GM21447 (cell line): ENCODE data around the gene EPAS1.

Source experiments
- ATAC-seq: cut with Tn5 transposase; IDR thresholded peaks from one replicate; pipeline ENCODE4 v1.9.1; 2021; ENCODE audit not compliant: unreplicated experiment

EPAS1 gene

GRCh38 chr2:46273225-46273863 lies 23.9 kb upstream of the EPAS1 start:
- ATAC-seq, result no peak

DNA sequence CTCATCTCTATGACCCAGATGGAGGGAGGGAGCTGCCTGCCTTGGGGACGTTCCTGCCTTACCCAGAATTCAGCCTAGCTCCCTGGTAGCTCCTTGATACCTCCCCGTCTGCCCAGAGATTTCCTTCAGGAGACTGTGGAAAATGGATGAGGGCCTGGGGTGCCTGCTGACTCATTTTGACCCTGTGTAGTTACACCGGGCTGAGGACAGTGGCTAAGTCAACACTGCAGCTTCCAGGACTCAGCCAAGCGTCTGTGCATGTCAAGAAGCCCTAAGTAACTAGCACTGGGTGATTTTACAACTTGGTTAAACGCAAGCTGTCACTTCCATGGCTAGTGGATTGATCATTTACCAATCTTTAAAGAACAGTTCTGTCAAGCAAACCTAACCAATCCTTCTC lies 23.3 kb upstream of the EPAS1 start:
- ATAC-seq, result no peak

GRCh38 chr2:46274586-46274985 lies 22.6 kb upstream of the EPAS1 start:
- ATAC-seq, result no peak

DNA sequence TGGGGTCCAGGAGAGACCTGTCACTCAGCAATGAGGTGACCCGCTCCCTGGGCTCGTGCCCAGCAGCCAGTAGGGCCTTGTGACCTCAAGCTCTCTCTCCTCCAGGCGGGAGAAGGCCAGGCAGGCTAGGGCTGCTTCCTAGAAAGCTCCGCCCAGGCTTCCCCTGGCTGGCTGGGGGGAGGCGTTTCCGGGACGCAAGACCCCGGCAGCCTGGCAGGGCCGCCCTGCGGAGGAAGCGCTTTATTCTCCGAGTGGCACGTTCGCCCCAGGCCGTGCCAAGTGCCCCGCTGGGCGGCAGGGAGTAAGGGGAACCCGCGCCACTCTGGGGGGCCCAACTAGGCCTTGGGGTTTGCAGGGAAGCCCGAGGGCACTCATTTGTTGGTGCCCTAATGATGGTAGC lies 21.2 kb upstream of the EPAS1 start:
- ATAC-seq, result no peak

- ATAC-seq, result no peak
These were observed 20.6 kb upstream of the EPAS1 start for GRCh38 chr2:46276642-46277041.

DNA sequence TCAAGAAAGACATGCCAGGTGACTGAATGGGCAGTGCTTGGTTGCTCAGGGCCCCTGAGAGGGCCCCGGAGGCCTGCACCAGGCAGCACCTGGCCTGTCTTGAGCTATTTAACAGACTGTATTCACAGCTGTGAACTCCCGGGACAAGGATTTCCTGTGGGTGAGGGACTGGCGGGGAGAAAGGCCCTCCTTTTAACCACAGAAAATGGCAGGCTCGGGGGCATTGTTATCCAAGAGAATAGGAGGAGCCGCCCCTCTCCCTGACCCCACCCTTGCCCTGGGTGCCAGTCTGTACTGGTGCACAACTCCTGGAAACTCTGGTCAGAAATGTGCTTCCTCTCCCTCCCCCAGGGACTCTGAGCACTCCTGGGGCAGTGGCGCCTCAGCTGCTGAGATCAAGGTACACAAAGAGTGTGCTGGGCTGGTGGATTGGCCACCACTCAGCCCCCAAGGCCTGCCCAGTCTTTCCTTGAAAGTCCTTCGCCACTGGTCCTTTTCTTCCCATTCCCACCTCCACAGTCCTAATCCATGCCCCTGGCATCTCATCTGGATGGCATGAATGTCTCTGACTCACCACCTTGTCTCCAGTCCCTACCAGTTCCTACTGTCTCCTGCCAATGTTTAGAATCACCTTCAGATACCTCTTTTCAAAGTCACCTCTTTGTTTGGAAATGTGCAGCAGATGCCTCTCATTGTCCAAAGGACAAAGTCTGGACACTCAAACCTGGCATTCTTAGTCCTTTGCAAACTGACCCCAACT lies 19.6 kb upstream of the EPAS1 start:
- ATAC-seq, result no peak

DNA sequence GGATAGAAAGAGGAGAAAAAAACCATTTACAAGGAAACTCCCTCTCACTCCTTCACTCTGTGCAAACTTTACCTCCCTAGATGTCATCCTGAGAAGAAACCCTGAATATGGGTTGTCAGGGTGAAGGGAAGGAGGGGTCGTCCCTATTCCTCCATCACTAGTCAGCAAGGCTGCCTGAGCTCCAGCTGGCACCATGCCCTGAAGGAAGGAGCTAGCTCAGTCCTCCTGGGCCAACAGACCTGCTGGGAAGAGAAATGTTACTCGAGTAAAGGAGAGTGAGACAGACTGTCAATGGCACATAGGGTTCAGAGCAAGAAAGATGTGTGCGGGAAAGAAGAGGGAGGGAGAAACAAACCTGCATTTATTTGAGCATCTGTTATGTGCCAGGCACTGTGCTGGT lies 18.3 kb upstream of the EPAS1 start:
- no peak for ATAC-seq

- no peak for ATAC-seq
These were observed 15.3 kb upstream of the EPAS1 start for GRCh38 chr2:46281939-46282338.

GRCh38 chr2:46283693-46284092 lies 13.5 kb upstream of the EPAS1 start:
- ATAC-seq, result no peak

- ATAC-seq, result no peak
These were observed 12.9 kb upstream of the EPAS1 start for GRCh38 chr2:46284260-46284659.

GRCh38 chr2:46284796-46285195 lies 12.4 kb upstream of the EPAS1 start:
- ATAC-seq, result no peak

GRCh38 chr2:46286715-46287114 lies 10.5 kb upstream of the EPAS1 start:
- ATAC-seq, result no peak

GRCh38 chr2:46290078-46290477 lies 7.1 kb upstream of the EPAS1 start:
- no peak for ATAC-seq

GRCh38 chr2:46293466-46293865 lies 3.7 kb upstream of the EPAS1 start:
- ATAC-seq, result no peak

- no peak for ATAC-seq
These were observed 2.9 kb upstream of the EPAS1 start for GRCh38 chr2:46294176-46294836.

DNA sequence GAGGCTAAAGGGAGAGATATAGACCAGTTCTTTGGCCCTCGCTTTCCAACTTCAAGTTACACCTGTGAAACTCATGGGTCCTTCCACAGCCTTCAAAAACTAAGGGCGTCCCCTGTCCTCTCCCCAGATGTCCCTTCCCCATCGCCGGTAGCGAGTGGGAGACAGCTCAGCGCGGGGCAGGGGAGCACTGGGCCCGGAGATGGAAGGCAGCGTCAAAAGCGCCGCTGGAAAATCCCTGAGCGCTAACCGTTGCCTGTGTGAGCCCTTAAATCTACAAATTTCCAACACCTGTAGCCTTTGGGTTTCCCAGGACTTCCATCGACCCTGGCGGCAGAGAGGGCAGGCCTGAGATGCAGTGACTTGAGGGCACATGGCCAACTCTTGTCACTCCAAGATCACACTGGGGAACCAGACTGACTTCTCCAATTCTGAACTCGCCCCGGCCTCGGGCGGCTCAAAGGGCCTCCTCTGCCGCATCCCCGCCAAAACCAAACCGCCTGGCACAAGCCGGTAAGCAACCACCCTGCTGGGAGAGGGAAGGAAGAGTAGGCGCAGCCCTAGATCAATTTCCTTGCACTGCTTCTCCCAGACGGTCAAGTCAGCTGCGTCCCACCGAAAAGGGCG lies 879 bp upstream of the EPAS1 start:
- ATAC-seq, result peak; percentile 10

DNA sequence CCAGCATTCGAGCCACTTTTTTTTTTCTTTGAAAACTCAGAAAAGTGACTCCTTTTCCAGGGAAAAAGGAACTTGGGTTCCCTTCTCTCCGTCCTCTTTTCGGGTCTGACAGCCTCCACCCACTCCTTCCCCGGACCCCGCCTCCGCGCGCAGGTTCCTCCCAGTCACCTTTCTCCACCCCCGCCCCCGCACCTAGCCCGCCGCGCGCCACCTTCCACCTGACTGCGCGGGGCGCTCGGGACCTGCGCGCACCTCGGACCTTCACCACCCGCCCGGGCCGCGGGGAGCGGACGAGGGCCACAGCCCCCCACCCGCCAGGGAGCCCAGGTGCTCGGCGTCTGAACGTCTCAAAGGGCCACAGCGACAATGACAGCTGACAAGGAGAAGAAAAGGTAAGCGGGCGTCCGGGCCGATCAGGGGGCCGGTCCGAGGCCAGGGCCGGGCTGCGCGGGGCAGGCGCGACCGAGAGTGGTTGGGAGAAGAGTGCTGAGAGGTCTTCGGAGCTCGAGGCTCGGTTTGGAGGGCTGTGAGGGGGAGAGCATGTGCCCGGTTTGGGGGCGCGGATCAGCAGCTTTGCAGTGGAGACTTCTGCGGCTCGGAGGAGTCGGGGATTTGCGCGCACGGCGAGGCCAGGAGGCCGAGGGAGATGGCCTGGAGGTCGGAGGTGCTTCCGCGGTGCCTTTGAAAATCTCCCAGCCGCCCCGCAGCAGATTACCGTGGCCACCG lies 502 bp downstream of the EPAS1 start:
- ATAC-seq, result peak; percentile 35

DNA sequence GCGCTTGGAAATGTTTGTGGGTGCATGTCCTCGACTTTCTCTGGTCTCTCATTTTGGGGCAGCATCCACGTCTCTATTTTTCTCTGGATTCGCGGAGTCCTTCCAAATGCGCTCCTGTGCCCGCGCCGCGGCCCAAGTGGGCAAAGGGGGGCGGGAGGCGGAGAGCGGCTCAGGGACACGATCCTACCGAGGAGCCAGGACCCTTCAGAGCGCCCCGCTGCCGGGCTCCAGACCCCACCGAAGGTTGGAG lies 990 bp downstream of the EPAS1 start:
- ATAC-seq, result no peak

- ATAC-seq, result no peak
These were observed 1.5 kb downstream of the EPAS1 start for GRCh38 chr2:46298522-46299353.
